ENCODE measurements around the gene APOA1. TPM values are rescaled to one million over a fixed set of nuclear protein-coding genes. Genes with fewer than 3 reads are reported as not detected.

Gene APOA1
- polyA plus RNA-seq, 1 of the 3 experiments (the other 2 are of a cell fraction), result 0.20 TPM

- no peaks in the 10 kb centered on the region for H3K27me3 ChIP-seq (ENCODE audit: insufficient read depth)
- peaks cover 11% of the 10 kb centered on the region for H3F3A ChIP-seq (replicated peaks; ENCODE audit: insufficient read depth)
- H2AFZ ChIP-seq (ENCODE audit: low read depth), result no peak overlapping the region
- TF ChIP-seq ZBTB33 (IDR thresholded peaks at IDR 0.05; ENCODE audit: borderline replicate concordance, low read depth) (no peak), CHD2 (IDR thresholded peaks at IDR 0.05; ENCODE audit: low read length, partially characterized antibody) (no peak), USF2 (IDR thresholded peaks at IDR 0.05; ENCODE audit: borderline replicate concordance, low read depth, low read length) (no peak), TAF1 (IDR thresholded peaks at IDR 0.05; ENCODE audit: borderline replicate concordance, low read depth, low read length) (no peak), FOXM1 (IDR thresholded peaks at IDR 0.05; ENCODE audit: low read depth) (no peak), MXI1 (IDR thresholded peaks at IDR 0.05; ENCODE audit: low read depth, low read length) (no peak), TCF12 (IDR thresholded peaks at IDR 0.05) (no peak)
- no peaks in the 10 kb centered on the region for H4K20me1 ChIP-seq (ENCODE audit: insufficient read depth)
- no peak overlapping the region for H3K4me3 ChIP-seq (ENCODE audit: low read depth in 2 of 2, low read length in 1 of 2)
- H3K4me1 ChIP-seq (ENCODE audit: control insufficient read depth in 1 of 2, insufficient read depth in 2 of 2, low read depth in 1 of 2, low read length in 1 of 2), result peaks cover 8 to 20% of the 10 kb centered on the region in 2 experiments; a peak in 3 of 4 replicates
- no peak overlapping the region for H3K9ac ChIP-seq
- H3K79me2 ChIP-seq (ENCODE audit: insufficient read depth), result peaks cover 21% of the 10 kb centered on the region
- no peak for DNase-seq
- CTCF ChIA-PET, result interaction anchor here (0.5 to 11.4 kb wide), 61 partner anchors 10 to 1840 kb away, joined by 3 to 268 read pairs (median 5); partner anchors contain the start of genes APOA1, APOA4, RNF214 and SIDT2
- WGBS (ENCODE audit: low lambda C conversion rate), result 88% methylated on average over 36 of the region's 53 CpGs
- POLR2A ChIA-PET, result interaction anchor here (0.8 to 1.8 kb wide), 2 partner anchors 46 to 307 kb away, joined by 3 to 9 read pairs; no protein-coding TSS in a partner anchor
- H3K36me3 ChIP-seq (replicated peaks in 1 of 2; ENCODE audit: control insufficient read depth in 1 of 2, insufficient read depth in 2 of 2, low read length in 1 of 2), result peaks cover 9 to 14% of the 10 kb centered on the region in 2 experiments
- H3K4me2 ChIP-seq, result no peak overlapping the region
- no peak overlapping the region for H3K27ac ChIP-seq (ENCODE audit: low read depth in 2 of 2, low read length in 1 of 2)
- H3K9me3 ChIP-seq, result no peaks in the 10 kb centered on the region
- no peaks in the 10 kb centered on the region for H3K9me2 ChIP-seq
Observed at GRCh38 chr11:116790167-116791001, 47.0 kb downstream of the APOA1 start.

GRCh38 chr11:116788975-116789374 is 48.4 kb downstream of the APOA1 start:
- no peaks in the 10 kb centered on the region for H3K9me3 ChIP-seq
- DNase-seq, result no peak
- H3K9me2 ChIP-seq, result no peaks in the 10 kb centered on the region
- H3K4me3 ChIP-seq (ENCODE audit: low read depth in 2 of 2, low read length in 1 of 2), result no peak overlapping the region; a peak in 1 of 4 replicates
- no peak overlapping the region for H3K9ac ChIP-seq
- H2AFZ ChIP-seq (ENCODE audit: low read depth), result no peak overlapping the region
- WGBS (ENCODE audit: low lambda C conversion rate), result 100% methylated on average over 3 of the region's 4 CpGs
- no peak overlapping the region for H3K27ac ChIP-seq (ENCODE audit: low read depth in 2 of 2, low read length in 1 of 2)
- peaks cover 23 to 28% of the 10 kb centered on the region in 2 experiments for H3K36me3 ChIP-seq (replicated peaks in 1 of 2; ENCODE audit: control insufficient read depth in 1 of 2, insufficient read depth in 2 of 2, low read length in 1 of 2)
- ChIA-PET POLR2A (interaction anchor here (1.2 kb wide), 1 partner anchor 310 kb away, joined by 3 read pairs; no protein-coding TSS in a partner anchor), CTCF (interaction anchor here (1.0 to 11.4 kb wide), 4 partner anchors 47 to 438 kb away, joined by 5 to 268 read pairs (median 16); partner anchors contain the start of gene SIK3)
- no peaks in the 10 kb centered on the region for H4K20me1 ChIP-seq (ENCODE audit: insufficient read depth)
- peaks cover 8 to 20% of the 10 kb centered on the region in 2 experiments; a peak in 3 of 4 replicates for H3K4me1 ChIP-seq (ENCODE audit: control insufficient read depth in 1 of 2, insufficient read depth in 2 of 2, low read depth in 1 of 2, low read length in 1 of 2)
- H3F3A ChIP-seq (replicated peaks; ENCODE audit: insufficient read depth), result peaks cover 11% of the 10 kb centered on the region
- H3K4me2 ChIP-seq, result peak overlapping the region; percentile 88; the same call in 1 of the 2 replicates
- H3K79me2 ChIP-seq (ENCODE audit: insufficient read depth), result peaks cover 27% of the 10 kb centered on the region
- no peaks in the 10 kb centered on the region for H3K27me3 ChIP-seq (ENCODE audit: insufficient read depth)
- no peak for TF ChIP-seq CTCF (IDR thresholded peaks at IDR 0.05)
- no peak for TF ChIP-seq TCF12 (IDR thresholded peaks at IDR 0.05)
- no peak for TF ChIP-seq REST (IDR thresholded peaks at IDR 0.05; ENCODE audit: low read depth, low read length)
- no peak for TF ChIP-seq RAD21 (IDR thresholded peaks at IDR 0.05; ENCODE audit: low read length)
- TF ChIP-seq USF2 (IDR thresholded peaks at IDR 0.05; ENCODE audit: borderline replicate concordance, low read depth, low read length), result no peak
- no peak for TF ChIP-seq PBX3 (IDR thresholded peaks at IDR 0.05)
